ENCODE measurements around the gene NLRP9.

NLRP9 gene

GRCh38 chr19:55674841-55675660 is 63.2 kb downstream of the NLRP9 start, which contains the start of gene EPN1:
Gene EPN1, plus strand, starts transcription at chr19:55675226. Its CDS starts 3,402 bp downstream, at chr19:55678628.
- Histone ChIP-seq H3K36me3 (ENCODE audit: control insufficient read depth, insufficient read depth, low read length) (peaks cover 17% of the 10 kb centered on the region), H3K4me3 (ENCODE audit: low read length) (peak within 1 kb of the TSS; percentile 96), H3K9ac (ENCODE audit: low read length) (peak within 1 kb of the TSS; percentile 91), H3K4me1 (ENCODE audit: control insufficient read depth, insufficient read depth, low read length) (peaks cover 34% of the 10 kb centered on the region), H3K27me3 (ENCODE audit: control insufficient read depth, insufficient read depth, low read length) (no peaks in the 10 kb centered on the region), H3K9me3 (ENCODE audit: control insufficient read depth, low read length) (no peaks in the 10 kb centered on the region)

- Histone ChIP-seq H3K4me3 (ENCODE audit: low read length) (no peak overlapping the region), H3K9me3 (ENCODE audit: control insufficient read depth, low read length) (no peaks in the 10 kb centered on the region), H3K27me3 (ENCODE audit: control insufficient read depth, insufficient read depth, low read length) (no peaks in the 10 kb centered on the region), H3K9ac (ENCODE audit: low read length) (peak overlapping the region; percentile 91), H3K36me3 (ENCODE audit: control insufficient read depth, insufficient read depth, low read length) (peaks cover 12% of the 10 kb centered on the region), H3K4me1 (ENCODE audit: control insufficient read depth, insufficient read depth, low read length) (peaks cover 28% of the 10 kb centered on the region)
These were observed 63.8 kb downstream of the NLRP9 start for GRCh38 chr19:55674459-55674840.

- no peaks in the 10 kb centered on the region for H3K9me3 ChIP-seq (ENCODE audit: control insufficient read depth, low read length)
- H3K4me3 ChIP-seq (ENCODE audit: low read length), result no peak overlapping the region
- no peak overlapping the region for H3K9ac ChIP-seq (ENCODE audit: low read length)
- H3K27me3 ChIP-seq (ENCODE audit: control insufficient read depth, insufficient read depth, low read length), result no peaks in the 10 kb centered on the region
- H3K36me3 ChIP-seq (ENCODE audit: control insufficient read depth, insufficient read depth, low read length), result peaks cover 12% of the 10 kb centered on the region
- H3K4me1 ChIP-seq (ENCODE audit: control insufficient read depth, insufficient read depth, low read length), result peaks cover 22% of the 10 kb centered on the region
These were observed 64.3 kb downstream of the NLRP9 start for GRCh38 chr19:55673889-55674288.

GRCh38 chr19:55673465-55673864 is 64.7 kb downstream of the NLRP9 start:
- no peaks in the 10 kb centered on the region for H3K9me3 ChIP-seq (ENCODE audit: control insufficient read depth, low read length)
- H3K4me3 ChIP-seq (ENCODE audit: low read length), result no peak overlapping the region
- no peaks in the 10 kb centered on the region for H3K27me3 ChIP-seq (ENCODE audit: control insufficient read depth, insufficient read depth, low read length)
- peaks cover 23% of the 10 kb centered on the region for H3K4me1 ChIP-seq (ENCODE audit: control insufficient read depth, insufficient read depth, low read length)
- H3K36me3 ChIP-seq (ENCODE audit: control insufficient read depth, insufficient read depth, low read length), result peaks cover 12% of the 10 kb centered on the region
- no peak overlapping the region for H3K9ac ChIP-seq (ENCODE audit: low read length)

GRCh38 chr19:55672418-55672817 is 65.8 kb downstream of the NLRP9 start:
- Histone ChIP-seq H3K4me1 (ENCODE audit: control insufficient read depth, insufficient read depth, low read length) (peaks cover 23% of the 10 kb centered on the region), H3K9me3 (ENCODE audit: control insufficient read depth, low read length) (no peaks in the 10 kb centered on the region), H3K27me3 (ENCODE audit: control insufficient read depth, insufficient read depth, low read length) (no peaks in the 10 kb centered on the region), H3K4me3 (ENCODE audit: low read length) (no peak overlapping the region), H3K36me3 (ENCODE audit: control insufficient read depth, insufficient read depth, low read length) (peaks cover 14% of the 10 kb centered on the region), H3K9ac (ENCODE audit: low read length) (no peak overlapping the region)

GRCh38 chr19:55671054-55671378 is 67.2 kb downstream of the NLRP9 start:
- H3K4me1 ChIP-seq (ENCODE audit: control insufficient read depth, insufficient read depth, low read length), result peaks cover 23% of the 10 kb centered on the region
- H3K36me3 ChIP-seq (ENCODE audit: control insufficient read depth, insufficient read depth, low read length), result peaks cover 23% of the 10 kb centered on the region
- H3K9ac ChIP-seq (ENCODE audit: low read length), result no peak overlapping the region
- H3K4me3 ChIP-seq (ENCODE audit: low read length), result no peak overlapping the region
- H3K27me3 ChIP-seq (ENCODE audit: control insufficient read depth, insufficient read depth, low read length), result no peaks in the 10 kb centered on the region
- H3K9me3 ChIP-seq (ENCODE audit: control insufficient read depth, low read length), result no peaks in the 10 kb centered on the region

- Histone ChIP-seq H3K4me3 (ENCODE audit: low read length) (no peak overlapping the region), H3K9ac (ENCODE audit: low read length) (no peak overlapping the region), H3K9me3 (ENCODE audit: control insufficient read depth, low read length) (no peaks in the 10 kb centered on the region), H3K36me3 (ENCODE audit: control insufficient read depth, insufficient read depth, low read length) (peaks cover 25% of the 10 kb centered on the region), H3K4me1 (ENCODE audit: control insufficient read depth, insufficient read depth, low read length) (peaks cover 23% of the 10 kb centered on the region), H3K27me3 (ENCODE audit: control insufficient read depth, insufficient read depth, low read length) (no peaks in the 10 kb centered on the region)
These were observed 67.7 kb downstream of the NLRP9 start for GRCh38 chr19:55670280-55671053.

- Histone ChIP-seq H3K4me1 (ENCODE audit: control insufficient read depth, insufficient read depth, low read length) (peaks cover 23% of the 10 kb centered on the region), H3K27me3 (ENCODE audit: control insufficient read depth, insufficient read depth, low read length) (no peaks in the 10 kb centered on the region), H3K36me3 (ENCODE audit: control insufficient read depth, insufficient read depth, low read length) (peaks cover 25% of the 10 kb centered on the region), H3K4me3 (ENCODE audit: low read length) (no peak overlapping the region), H3K9me3 (ENCODE audit: control insufficient read depth, low read length) (no peaks in the 10 kb centered on the region), H3K9ac (ENCODE audit: low read length) (no peak overlapping the region)
These were observed 68.6 kb downstream of the NLRP9 start for GRCh38 chr19:55669418-55670279.

GRCh38 chr19:55668603-55669348 is 69.4 kb downstream of the NLRP9 start:
- Histone ChIP-seq H3K36me3 (ENCODE audit: control insufficient read depth, insufficient read depth, low read length) (peaks cover 28% of the 10 kb centered on the region), H3K4me3 (ENCODE audit: low read length) (no peak overlapping the region), H3K9ac (ENCODE audit: low read length) (no peak overlapping the region), H3K4me1 (ENCODE audit: control insufficient read depth, insufficient read depth, low read length) (peaks cover 23% of the 10 kb centered on the region), H3K27me3 (ENCODE audit: control insufficient read depth, insufficient read depth, low read length) (no peaks in the 10 kb centered on the region), H3K9me3 (ENCODE audit: control insufficient read depth, low read length) (no peaks in the 10 kb centered on the region)

GRCh38 chr19:55667958-55668357 is 70.2 kb downstream of the NLRP9 start:
- no peaks in the 10 kb centered on the region for H3K9me3 ChIP-seq (ENCODE audit: control insufficient read depth, low read length)
- H3K9ac ChIP-seq (ENCODE audit: low read length), result no peak overlapping the region
- H3K27me3 ChIP-seq (ENCODE audit: control insufficient read depth, insufficient read depth, low read length), result no peaks in the 10 kb centered on the region
- peaks cover 36% of the 10 kb centered on the region for H3K36me3 ChIP-seq (ENCODE audit: control insufficient read depth, insufficient read depth, low read length)
- no peak overlapping the region for H3K4me3 ChIP-seq (ENCODE audit: low read length)
- peaks cover 23% of the 10 kb centered on the region for H3K4me1 ChIP-seq (ENCODE audit: control insufficient read depth, insufficient read depth, low read length)

- Histone ChIP-seq H3K36me3 (ENCODE audit: control insufficient read depth, insufficient read depth, low read length) (peaks cover 39% of the 10 kb centered on the region), H3K27me3 (ENCODE audit: control insufficient read depth, insufficient read depth, low read length) (no peaks in the 10 kb centered on the region), H3K9ac (ENCODE audit: low read length) (peak overlapping the region; percentile 28), H3K9me3 (ENCODE audit: control insufficient read depth, low read length) (no peaks in the 10 kb centered on the region), H3K4me3 (ENCODE audit: low read length) (no peak overlapping the region), H3K4me1 (ENCODE audit: control insufficient read depth, insufficient read depth, low read length) (peaks cover 23% of the 10 kb centered on the region)
These were observed 70.7 kb downstream of the NLRP9 start for GRCh38 chr19:55667511-55667910.

Data from mucosa of stomach (tissue), 1 donor.